ENCODE data around the gene GLS2. TPM values are rescaled to one million over a fixed set of nuclear protein-coding genes. Genes with fewer than 3 reads are reported as not detected.

The GLS2 gene
- total and polyA plus RNA-seq, 10 of the 15 experiments (the other 5 are each of a cell fraction or from before 2014, with no cell fraction given), result 0.64 to 6.4 (median 3.3) TPM

- TF ChIP-seq, protein P1, sequence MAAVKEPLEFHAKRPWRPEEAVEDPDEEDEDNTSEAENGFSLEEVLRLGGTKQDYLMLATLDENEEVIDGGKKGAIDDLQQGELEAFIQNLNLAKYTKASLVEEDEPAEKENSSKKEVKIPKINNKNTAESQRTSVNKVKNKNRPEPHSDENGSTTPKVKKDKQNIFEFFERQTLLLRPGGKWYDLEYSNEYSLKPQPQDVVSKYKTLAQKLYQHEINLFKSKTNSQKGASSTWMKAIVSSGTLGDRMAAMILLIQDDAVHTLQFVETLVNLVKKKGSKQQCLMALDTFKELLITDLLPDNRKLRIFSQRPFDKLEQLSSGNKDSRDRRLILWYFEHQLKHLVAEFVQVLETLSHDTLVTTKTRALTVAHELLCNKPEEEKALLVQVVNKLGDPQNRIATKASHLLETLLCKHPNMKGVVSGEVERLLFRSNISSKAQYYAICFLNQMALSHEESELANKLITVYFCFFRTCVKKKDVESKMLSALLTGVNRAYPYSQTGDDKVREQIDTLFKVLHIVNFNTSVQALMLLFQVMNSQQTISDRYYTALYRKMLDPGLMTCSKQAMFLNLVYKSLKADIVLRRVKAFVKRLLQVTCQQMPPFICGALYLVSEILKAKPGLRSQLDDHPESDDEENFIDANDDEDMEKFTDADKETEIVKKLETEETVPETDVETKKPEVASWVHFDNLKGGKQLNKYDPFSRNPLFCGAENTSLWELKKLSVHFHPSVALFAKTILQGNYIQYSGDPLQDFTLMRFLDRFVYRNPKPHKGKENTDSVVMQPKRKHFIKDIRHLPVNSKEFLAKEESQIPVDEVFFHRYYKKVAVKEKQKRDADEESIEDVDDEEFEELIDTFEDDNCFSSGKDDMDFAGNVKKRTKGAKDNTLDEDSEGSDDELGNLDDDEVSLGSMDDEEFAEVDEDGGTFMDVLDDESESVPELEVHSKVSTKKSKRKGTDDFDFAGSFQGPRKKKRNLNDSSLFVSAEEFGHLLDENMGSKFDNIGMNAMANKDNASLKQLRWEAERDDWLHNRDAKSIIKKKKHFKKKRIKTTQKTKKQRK (IDR thresholded peaks at IDR 0.05; ENCODE audit: low read depth, low read length), result no peak
- TF ChIP-seq GATAD2B (conservative IDR thresholded peaks at IDR 0.05; ENCODE audit: low read depth), result 0 out of 2 replicates have a peak, but pooled peaks have one; percentile 39
- TF ChIP-seq RAD21 (IDR thresholded peaks at IDR 0.05; ENCODE audit: insufficient read depth, low read depth, low read length), result no peak
- TF ChIP-seq BHLHE40 (IDR thresholded peaks at IDR 0.05; ENCODE audit: borderline replicate concordance in 1 of 2, low read depth in 2 of 2, low read length in 1 of 2), result no peak
- no peak for TF ChIP-seq TCF12 (IDR thresholded peaks at IDR 0.05; ENCODE audit: low read depth, low read length)
- TF ChIP-seq MLLT1 (IDR thresholded peaks at IDR 0.05), result no peak
- TF ChIP-seq, protein P2, sequence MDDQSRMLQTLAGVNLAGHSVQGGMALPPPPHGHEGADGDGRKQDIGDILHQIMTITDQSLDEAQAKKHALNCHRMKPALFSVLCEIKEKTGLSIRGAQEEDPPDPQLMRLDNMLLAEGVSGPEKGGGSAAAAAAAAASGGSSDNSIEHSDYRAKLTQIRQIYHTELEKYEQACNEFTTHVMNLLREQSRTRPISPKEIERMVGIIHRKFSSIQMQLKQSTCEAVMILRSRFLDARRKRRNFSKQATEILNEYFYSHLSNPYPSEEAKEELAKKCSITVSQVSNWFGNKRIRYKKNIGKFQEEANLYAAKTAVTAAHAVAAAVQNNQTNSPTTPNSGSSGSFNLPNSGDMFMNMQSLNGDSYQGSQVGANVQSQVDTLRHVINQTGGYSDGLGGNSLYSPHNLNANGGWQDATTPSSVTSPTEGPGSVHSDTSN (IDR thresholded peaks at IDR 0.05; ENCODE audit: insufficient replicate concordance, low read depth, low read length), result no peak
- 0 out of 2 replicates have a peak, but pooled peaks have one; percentile 26 for TF ChIP-seq LARP7 (IDR thresholded peaks at IDR 0.05)
- TF ChIP-seq RFX5 (IDR thresholded peaks at IDR 0.05; ENCODE audit: low read depth, low read length), result no peak
- TF ChIP-seq SUZ12 (IDR thresholded peaks at IDR 0.05; ENCODE audit: unreplicated experiment), result no peak
Observed at GRCh38 chr12:56469007-56469930, 18.7 kb downstream of the GLS2 start (continued).

Measured in GM12878 (cell line).